Stromal cell of bone marrow (primary cell): Measurements from ENCODE around the gene BSCL2.
"Not testable (repeated sequence)": the region's sequence is repeated elsewhere in the genome, so short reads cannot be mapped to it uniquely, and the experiment has no call there.

ENCODE experiments used
- DNase-seq: peaks from one replicate; pipeline ENCODE4 v3.0.0-alpha.2; 2012; ENCODE audit warnings: low read depth

Gene BSCL2

DNA sequence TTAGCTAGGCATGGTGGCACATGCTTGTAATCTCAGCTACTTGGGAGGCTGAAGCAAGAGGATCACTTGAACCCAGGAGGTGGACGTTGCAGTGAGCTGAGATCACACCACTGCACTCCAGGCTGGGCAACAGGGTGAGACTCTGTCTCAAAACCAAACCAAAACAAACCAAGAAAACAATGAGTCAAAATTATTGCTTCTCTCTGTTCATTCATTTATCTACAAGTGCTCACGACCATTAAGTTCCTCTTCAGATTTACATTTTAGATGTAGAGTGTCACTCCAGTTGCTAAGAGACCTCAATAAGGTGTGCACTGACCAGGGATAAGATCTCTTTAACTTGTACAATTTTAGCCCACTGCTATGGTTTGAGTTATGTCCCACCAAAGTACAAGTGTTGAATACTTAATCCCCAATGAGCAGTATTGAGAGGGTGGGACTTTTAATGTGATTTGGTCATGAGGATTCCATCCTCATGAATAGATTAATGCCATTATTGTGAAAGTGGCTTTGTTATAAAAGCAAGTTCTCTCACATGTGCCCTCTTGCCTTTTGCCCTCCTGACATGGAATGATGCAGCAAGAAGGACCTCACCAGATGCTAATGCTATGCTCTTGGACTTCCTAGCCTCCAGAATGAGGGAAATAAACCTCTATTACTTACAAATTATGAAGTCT is 12.2 kb upstream of the BSCL2 start:
- no peak for DNase-seq

DNA sequence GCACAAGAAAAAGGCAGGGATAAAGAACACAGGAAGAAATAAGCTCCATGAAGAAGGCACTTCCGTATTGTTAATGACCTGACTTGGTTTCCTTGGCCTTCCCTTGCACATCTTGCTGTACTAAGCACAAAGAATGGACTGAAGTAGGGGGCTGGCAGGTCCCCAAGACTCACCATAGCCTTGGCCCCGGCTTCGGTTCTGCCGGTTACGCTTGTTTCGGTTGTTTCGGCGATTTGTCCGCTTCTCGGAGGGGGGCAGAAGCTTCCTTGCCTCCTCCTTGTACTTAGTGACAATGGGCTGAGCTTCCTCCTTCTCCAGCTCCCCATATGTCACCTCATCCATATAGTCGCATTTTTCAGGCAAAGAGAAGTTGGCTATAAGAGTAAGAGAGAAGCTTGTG is 9.6 kb upstream of the BSCL2 start:
- no peak for DNase-seq

DNA sequence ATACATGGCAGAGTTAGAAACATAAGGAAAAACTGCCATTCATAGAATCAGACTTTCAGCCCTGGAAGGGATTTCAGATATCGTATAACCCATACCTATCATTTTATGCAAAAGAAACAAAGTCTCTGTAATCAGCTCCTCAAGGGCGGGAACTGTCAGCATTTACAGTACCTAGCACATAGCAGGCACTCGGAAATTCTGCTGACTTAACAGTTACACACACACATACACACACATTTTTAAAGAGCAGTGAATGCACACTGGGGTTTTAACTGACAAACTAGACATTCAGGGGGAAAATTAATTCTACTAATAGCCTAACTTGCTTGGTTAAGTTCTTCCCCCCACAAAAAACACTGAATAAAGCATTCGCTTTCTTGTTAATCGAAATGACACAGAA is 9.0 kb upstream of the BSCL2 start:
- DNase-seq, result no peak

DNA sequence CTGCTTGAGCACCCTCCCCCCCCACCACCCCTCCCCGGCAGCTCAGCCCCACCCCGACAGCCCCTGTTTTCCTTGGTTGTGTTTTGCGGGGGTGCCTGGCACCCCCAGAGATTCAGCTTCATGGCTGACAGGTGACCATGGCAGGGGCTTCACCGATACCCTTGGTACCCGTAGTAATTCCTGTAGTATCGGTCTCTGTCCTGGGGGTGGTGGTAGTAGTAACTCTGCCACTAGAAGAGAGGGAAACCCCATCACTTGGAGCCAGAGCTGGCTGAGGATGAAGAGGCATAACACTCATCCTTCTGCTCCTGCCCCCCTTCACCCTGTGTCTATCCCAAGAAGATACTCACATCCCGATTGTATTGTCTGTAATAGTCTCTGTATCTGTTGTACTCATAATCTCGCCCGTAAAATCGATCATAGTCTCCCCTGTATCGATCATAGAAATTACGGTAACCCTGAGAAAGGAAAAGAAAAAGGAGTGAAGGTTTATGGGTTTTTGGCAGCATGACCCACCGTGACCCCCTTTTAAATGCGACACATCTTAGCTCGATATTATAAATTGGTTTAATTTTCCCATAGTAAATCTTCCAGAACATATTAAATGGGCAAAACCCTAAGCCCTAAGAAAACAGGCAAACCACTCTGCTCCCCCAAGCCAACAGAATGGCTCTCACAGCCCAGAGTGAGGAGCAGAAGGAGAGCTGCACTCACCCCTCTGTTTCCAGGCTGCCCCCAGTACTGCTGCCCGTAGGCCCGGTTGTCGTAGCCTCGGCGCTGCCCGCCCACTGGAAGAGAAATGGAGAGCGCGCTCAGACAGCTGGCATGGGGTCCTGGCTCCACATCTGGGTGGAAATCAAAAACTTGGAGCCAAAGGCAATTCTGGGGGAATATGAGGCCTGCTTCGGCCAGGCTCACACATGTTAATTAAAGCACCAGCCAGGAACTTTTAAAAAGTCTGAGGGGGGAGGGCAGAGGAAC is 8.2 kb upstream of the BSCL2 start:
- no peak for DNase-seq

DNA sequence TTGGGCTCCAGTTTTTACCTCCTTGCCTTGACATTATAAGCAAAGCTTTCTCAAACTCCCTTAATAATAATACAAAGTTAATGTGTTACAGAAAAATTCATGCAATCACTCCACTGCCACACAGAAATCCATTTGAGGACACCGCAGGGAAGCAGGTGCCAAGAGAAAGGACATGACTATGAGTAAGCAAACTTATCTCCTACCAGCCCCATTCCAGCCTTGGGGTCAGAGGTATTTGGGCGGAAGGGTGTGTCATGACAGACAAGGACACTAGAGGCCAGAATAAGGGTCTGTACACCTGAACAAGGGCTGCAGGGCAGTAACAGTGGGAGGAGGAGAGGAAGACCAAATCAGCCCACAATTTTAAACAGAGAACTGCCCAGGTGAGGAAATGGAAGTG is 6.1 kb upstream of the BSCL2 start:
- DNase-seq, result no peak

DNA sequence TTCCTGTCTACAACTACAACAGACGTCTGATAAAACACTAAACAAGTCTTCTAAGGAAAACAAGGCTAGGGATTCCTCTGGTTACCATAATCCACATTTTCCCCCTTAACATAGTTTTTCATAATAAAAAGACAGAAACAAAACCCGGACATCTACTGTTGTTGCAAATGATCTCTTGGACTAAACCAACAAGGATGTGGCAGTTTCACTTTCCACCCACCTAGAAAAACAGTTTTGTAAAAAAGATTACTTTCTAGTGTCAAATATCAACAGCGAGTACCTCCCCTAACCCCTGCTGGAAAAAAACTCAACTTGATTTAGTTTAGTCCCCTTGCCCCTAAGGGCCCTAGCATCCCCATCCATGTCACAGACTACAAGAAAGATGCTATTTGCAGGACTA is 5.6 kb upstream of the BSCL2 start:
- no peak for DNase-seq

DNA sequence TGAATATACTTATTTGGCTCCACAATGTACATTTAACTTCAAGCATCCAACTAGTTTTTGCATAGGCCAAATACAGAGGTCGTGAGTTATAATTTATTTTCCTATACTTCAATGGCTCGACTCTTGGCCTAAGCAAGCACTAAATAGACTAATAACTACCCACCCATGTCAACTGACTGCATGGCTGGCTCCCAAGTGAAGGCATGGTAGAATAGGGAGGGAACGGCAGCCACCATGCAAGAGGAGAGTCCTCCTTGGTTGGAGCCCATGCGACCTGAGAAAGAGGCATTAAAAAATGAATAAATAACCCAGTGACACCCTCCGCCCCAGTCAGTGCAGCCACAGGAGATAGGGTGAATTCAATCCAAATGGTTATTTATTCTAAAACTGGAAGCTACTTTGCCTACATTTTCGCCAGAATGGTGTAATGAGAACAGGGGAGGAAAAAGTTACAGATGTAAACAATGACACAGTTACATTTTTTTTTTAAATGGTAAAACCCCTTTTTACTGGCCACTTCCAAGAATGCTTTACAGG is 5.1 kb upstream of the BSCL2 start:
- no peak for DNase-seq

DNA sequence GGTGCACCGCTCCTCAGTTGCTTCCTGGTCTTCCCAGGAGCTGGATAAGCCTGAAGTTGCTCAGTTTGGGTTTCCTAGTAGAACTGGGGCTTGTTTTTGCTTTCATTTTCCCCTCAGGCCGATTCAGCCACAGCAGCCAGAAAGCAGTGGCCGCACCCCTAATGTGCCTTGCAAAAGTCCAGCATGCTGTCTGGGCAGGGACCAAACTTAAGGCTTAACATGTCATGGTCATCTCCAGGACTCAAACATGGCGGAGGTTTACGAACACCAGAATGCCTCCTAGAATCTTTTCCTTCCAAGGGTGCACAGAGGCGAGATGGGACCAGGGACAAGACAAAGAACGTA is 2.7 kb upstream of the BSCL2 start:
- no peak for DNase-seq

DNA sequence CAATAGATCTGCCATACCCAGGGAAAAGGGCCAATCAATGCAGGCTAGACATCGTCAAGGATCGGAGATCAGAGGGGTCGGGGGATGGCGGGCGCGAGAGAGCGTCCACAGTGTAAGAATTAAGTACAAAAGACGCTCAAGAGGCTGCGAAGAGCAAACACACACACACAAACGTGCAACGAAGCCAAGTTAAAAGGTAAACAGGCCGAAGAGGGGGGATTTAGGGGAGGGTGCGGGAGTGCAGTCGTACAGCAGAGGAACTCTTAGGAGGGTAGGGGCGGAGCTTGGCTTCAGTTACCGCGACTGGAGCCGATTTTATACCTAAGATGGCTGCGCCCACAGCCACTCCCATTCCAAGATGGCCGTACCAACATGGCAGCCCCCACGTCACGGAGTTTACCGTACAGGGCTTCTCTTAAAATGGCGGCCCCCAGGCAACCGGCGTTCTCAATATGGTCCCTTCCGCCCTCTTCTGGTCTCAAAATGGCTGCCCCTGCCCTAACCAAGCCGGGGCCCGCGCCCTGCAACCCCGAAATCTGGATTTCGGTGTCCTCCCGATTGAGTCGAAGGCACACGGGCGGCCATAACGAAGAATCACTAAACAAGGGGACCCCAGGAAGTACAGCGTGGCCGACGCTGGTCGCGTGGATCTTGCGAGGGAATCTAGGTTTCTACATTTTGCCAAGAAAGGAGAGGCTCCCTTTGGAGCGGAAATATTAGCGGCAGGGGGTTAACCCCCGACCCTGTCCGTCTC is 2.2 kb upstream of the BSCL2 start:
- DNase-seq, result peak; percentile 97

DNA sequence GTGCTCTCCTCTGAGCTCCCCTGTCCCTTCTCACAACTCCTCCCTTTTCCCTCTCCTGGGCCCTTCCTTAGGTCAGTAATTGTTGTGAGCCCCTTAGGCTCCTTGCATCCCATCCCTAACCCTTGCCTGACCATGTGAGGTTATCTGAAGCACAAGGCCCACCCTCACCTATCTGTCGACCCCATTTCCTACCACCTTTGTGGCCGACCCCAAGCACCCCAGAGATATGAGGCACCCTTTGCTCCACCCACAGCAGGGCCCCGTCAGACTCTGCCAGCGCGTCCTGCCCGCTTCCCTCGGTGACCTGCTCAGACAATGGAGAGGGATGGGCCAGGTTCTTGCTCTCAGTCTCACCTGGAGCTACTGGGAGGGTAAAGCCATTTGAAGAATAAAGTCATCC is 1.6 kb upstream of the BSCL2 start:
- no peak for DNase-seq

DNA sequence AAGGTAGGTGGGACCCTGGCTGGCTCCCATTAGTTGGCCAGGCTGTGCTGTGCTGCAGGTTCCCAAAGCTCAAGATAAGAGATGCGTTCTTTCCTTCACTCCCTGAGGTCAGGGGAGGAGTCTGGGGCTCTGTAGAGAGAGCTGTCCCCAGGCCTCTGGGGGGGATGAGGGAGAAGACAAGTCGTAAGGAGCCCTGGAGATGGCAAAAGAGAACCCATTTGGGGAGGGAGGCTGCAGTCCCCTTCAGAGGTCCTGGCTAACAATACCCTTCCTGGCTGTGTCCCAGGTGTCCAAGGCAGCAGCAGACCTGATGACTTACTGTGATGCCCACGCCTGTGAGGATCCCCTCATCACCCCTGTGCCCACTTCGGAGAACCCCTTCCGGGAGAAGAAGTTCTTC is 1.2 kb upstream of the BSCL2 start:
- no peak for DNase-seq

DNA sequence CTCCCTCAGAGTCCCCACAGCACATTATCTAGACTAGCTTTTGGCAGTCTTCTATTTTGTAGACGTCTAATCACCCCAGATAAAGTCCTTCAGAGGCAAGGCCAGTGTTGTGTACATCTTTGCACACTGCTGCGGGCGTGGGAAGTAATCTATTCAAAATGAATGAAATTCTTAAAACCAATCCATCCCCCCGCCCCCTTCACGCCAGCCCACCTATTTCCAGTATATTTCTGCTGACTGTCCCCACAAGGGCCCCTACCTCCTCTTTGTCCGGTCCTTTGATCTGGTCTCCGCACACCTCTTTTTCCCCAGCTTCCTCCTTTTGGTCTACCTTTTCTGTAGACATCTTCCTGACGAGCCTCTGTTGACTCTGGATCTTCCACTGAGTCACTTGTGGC is 375 bp downstream of the BSCL2 start:
- no peak for DNase-seq

DNA sequence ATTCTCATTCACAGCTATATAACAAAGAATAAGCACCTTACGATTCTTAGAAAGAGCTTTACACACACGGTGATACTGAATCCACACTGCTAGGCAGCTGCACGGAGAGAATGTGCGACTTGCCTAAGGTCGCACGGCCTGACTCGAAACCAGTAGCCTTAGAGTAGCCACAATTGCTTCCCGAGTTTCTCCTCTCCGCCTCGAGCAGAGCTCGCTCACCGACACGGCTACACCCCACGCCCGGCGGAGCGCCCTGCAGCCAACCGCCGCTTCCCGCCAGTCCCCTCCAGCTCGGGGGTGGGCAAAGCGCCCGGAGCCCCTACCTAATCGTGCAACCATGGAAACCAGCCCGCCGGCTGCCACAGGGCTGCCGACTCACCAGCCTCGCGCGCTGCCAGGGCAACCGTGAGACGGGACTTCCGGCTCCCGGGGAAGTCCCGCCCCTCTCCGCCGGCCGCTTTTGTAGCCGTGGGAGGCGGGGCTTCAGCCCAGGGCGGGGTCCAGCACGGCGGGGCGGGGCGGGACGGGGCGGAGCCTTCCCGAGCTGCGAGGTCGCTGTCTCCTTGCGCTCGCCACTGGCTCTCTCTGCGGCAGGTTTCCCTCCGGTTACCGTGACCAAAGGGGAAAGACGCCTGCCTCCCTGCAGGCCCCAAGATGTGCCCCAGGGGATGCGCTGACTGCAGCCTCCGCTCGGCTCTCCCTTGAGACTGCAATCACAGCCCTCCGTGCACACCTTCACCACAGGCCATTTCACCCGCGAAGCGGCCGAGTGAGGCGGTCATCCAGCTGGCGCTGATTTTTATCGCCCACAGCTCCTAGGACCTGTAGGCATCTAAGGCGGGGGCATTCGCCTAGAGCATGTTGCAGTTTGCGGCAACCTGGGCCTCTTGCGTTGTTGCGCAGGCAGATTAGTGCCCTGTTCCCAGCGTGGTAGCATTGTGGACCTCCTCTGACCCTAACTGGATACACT is 1.1 kb downstream of the BSCL2 start:
- peak; percentile 86 for DNase-seq

DNA sequence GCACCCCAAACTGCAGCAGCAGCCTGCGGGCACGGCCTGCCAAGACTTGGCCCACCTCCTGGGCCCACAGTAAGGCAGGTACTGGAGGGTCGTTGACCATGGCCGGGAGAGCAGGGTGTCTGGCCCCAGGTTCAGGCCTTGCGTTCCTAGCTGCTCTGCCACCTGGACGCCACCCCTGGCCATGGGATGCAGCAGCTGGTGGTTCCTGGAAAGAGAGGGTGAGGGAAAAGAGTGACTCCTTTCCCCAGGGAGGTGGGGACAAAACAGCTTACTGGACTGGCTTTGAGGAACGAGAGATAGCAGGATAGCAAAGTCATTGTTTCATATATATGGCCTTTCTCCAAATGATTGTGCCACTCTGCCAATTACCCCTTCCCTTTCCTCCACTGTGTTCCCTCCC is 1.8 kb downstream of the BSCL2 start:
- no peak for DNase-seq

DNA sequence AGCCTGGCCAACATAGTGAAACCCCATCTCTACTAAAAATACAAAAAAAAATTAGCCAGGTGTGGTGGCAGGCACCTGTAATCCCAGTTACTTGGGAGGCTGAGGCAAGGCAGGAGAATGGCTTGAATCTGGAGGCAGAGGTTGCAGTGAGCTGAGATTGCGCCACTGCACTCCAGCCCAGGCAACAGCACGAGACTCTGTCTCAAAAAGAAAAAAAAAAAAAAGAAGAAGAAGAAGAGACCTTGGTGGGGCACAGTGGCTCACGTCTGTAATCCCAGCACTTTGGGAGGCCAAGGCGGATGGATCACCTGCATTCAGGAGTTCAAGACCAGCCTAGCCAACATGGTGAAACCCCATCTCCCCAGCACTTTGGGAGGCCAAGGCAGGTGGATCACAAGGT is 3.3 kb downstream of the BSCL2 start:
- DNase-seq, result not testable (repeated sequence)

DNA sequence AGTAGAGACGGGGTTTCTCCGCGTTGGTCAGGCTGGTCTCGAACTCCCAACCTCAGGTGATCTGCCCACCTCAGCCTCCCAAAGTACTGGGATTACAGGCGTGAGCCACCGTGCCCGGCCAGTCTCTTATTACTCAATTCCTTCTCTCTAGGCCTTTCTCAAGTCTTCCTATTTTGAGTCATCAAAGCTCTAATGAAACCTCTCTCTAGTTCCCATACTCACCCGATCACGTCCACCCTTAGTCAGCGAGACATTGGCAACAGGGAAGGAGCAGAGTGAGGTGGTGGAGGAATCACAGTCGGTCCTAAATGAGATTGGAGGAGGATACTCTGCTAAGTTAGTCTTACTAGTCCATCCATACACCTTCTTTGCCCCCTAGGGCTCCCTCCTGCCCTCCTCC is 5.0 kb downstream of the BSCL2 start:
- no peak for DNase-seq

DNA sequence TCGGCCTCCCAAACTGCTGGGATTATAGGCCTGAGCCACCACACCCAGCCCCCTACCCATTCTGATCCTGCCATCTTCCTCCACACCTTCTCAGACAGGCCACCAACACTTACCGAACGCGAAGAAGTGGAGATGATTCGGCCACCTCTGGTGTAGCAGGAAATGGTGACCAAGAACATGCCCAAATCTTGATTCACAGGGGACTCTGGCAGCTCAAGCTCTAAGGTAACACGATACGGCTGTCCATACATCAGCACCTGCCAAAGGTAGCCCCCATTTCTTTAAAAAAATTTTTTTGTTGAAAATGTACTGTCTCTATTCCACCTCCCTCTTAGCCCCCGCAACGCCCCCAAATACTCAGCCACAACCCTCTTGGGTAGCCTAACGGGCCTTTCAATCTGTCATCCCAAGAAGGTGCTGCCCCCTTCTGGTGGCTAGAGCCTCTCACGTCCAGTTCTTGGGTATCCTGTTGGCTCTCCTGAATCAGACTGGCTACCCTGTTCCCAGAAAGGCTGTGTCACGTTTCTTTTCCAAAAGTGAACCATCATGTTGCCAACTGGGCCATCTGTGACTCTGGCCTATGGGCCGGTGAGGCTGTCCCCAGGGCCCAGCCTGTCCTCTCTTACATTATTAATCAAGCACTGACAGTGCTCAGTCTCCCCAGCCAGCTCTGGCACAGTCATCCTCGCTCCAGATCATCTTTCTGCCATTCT is 12.6 kb downstream of the BSCL2 start:
- peak; percentile 83 for DNase-seq

DNA sequence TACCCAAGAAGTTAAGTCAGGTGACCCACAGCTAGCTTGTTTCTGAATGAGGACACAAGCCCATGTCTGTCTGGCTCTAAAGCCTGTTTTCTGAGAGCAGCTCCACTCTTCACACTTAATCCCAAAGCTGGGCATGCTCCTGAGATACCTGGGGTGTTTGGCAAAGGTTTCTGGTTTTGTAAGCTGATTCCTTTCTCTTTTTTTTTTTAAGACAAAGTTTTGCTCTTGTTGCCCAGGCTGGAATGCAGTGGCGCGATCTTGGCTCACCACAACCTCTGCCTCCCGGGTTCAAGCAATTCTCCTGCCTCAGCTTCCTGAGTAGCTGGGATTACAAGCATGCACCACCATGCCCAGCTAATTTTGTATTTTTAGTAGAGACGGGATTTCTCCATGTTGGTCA is 13.6 kb downstream of the BSCL2 start:
- DNase-seq, result not testable (repeated sequence)

DNA sequence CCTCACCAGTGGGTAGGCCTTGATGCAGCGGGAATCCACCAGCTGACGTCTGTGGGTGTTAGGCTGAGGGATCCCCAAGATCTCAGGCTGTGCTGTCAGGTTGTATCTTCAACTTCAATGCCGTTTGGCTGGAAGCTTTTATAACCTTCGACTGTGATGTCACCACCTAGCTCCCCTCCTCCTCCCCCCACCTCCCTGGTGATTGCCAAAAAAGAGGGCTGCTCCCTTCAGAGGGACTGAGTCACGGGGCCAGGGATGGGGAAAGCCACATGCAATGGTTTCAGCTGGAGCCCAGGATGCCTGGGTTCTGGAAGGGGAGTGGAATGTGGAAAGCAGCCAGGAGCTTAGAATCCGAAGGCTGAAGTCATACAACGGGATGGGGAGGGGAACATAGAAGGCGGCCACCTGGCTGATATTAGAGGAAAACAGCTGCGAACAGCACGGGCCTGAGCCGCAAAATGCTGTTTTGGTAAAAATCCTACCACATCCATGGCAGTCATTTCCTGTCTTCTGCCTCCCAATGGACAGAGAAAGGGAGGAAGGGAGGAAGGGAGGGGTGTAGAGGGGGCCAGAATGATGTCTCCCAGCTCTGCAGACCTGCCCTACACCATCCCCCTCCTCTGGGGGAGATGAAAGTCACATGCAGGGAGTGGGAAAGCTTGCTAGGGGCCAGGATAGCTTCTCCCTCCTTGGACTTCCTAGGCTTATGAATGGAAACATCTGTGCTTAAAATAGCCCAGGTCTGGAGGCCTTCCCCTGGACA is 17.6 kb downstream of the BSCL2 start, which contains the start of gene LRRN4CL:
LRRN4CL (minus strand) TSS at position 110 of the 763 bp plus-strand sequence. CDS start 1,022 bp downstream, outside the sequence.
- peak; percentile 94 for DNase-seq

DNA sequence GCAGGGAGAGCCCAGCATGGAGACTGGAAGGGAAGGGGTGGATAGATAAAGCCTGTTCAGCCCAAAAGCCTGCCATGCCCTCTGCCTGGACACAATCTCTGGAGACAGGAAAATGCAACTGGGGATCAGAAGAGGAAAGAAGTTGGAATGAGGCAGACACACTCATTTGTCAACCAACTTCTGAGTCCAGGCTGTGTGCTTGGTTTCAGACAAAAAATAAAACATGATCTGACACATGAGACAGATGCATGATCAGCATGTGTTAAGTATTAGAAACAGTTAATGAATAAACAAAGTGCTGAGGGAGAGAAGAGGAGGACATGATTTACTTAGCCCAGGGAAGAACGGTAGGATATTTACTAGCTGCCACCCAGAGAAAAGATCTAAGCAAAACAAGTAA is 18.7 kb downstream of the BSCL2 start:
- DNase-seq, result no peak
